AG04450 (cell line): Measurements from ENCODE around the gene TNFRSF12A. TPM values are rescaled to one million over a fixed set of nuclear protein-coding genes. Genes with fewer than 3 reads are reported as not detected.

Source experiments
- CTCF ChIA-PET: fragments of 300-600, 350-600 bp; formaldehyde crosslinking; extraction: SDS; loops from one replicate; lab custom pipeline; 2022; ENCODE audit warnings: antibody characterized with exemption, inconsistent platforms; lab: Charles Lee
- POLR2A ChIA-PET: fragments of 350-600 bp; formaldehyde crosslinking; extraction: SDS; loops from one replicate; lab custom pipeline; 2021; ENCODE audit warnings: antibody characterized with exemption, inconsistent platforms; lab: Yijun Ruan, JAX
- DNase-seq: peaks from one replicate; pipeline ENCODE4 v3.0.0-alpha.2; 2011; ENCODE audit warnings: low read depth, low spot score
- H3K27ac ChIP-seq: one replicate; pipeline ENCODE4 v1.5.1; 2012; ENCODE audit warnings: low read depth, low read length, control low read depth
- H3K27me3 ChIP-seq: one replicate; pipeline ENCODE4 v1.6.0; 2012; ENCODE audit warnings: low read length; ENCODE audit not compliant: control insufficient read depth, insufficient read depth
- H3K4me3 ChIP-seq: 2 replicates; pipeline ENCODE4 v1.5.1; 2011; ENCODE audit warnings: mild to moderate bottlenecking, low read depth, low read length, control low read depth
- H3K9me3 ChIP-seq: 2 replicates; pipeline ENCODE4 v1.5.1; 2012; ENCODE audit warnings: low read length; ENCODE audit not compliant: control insufficient read depth, insufficient read depth
- polyA plus RNA-seq: library from polyadenylated mRNA; depleted of rRNA; stranded (reverse); fragments of >200 nt; gene quantifications from 2 replicates; pipeline ENCODE4 v1.2.3, GENCODE V29; 2011
- TF ChIP-seq, protein P1 (sequence below): IDR thresholded peaks from 2 replicates; pipeline ENCODE4 v1.5.1; 2011; ENCODE audit warnings: low read depth, low read length, control low read depth, inconsistent platforms

TNFRSF12A gene
- polyA plus RNA-seq, 1 experiment = 67.3 TPM

DNA sequence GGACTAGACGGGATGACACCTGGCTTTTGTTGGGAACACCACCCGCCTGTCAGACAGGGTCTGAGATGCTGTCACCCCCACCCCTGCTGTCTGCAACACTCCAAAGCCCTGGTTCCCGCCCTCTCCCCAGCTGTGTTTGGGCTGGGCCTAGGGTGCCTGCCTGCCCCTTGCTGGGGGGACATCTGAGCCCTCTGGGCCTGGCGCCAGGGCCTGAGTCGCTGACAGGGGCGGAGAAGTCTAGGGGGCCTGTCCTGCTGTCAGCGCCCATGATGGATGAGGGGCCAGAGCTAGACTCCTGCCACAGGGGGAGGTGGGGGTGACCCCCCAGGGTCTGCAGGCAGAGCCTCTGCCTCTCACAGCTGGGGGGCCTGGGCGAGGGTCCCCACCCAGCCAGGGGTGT lies 32.3 kb upstream of the TNFRSF12A start:
- DNase-seq = no peak
- Histone ChIP-seq H3K9me3 (no peaks in the 10 kb centered on the region), H3K27ac (no peak overlapping the region), H3K4me3 (no peak overlapping the region), H3K27me3 (peaks cover 20% of the 10 kb centered on the region)
- POLR2A ChIA-PET = no interaction called here
- TF ChIP-seq, protein P1, sequence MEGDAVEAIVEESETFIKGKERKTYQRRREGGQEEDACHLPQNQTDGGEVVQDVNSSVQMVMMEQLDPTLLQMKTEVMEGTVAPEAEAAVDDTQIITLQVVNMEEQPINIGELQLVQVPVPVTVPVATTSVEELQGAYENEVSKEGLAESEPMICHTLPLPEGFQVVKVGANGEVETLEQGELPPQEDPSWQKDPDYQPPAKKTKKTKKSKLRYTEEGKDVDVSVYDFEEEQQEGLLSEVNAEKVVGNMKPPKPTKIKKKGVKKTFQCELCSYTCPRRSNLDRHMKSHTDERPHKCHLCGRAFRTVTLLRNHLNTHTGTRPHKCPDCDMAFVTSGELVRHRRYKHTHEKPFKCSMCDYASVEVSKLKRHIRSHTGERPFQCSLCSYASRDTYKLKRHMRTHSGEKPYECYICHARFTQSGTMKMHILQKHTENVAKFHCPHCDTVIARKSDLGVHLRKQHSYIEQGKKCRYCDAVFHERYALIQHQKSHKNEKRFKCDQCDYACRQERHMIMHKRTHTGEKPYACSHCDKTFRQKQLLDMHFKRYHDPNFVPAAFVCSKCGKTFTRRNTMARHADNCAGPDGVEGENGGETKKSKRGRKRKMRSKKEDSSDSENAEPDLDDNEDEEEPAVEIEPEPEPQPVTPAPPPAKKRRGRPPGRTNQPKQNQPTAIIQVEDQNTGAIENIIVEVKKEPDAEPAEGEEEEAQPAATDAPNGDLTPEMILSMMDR = no peak
- CTCF ChIA-PET = interaction anchor here (0.5 kb wide), 1 partner anchor 130 kb away, joined by 3 read pairs; no protein-coding TSS in a partner anchor

DNA sequence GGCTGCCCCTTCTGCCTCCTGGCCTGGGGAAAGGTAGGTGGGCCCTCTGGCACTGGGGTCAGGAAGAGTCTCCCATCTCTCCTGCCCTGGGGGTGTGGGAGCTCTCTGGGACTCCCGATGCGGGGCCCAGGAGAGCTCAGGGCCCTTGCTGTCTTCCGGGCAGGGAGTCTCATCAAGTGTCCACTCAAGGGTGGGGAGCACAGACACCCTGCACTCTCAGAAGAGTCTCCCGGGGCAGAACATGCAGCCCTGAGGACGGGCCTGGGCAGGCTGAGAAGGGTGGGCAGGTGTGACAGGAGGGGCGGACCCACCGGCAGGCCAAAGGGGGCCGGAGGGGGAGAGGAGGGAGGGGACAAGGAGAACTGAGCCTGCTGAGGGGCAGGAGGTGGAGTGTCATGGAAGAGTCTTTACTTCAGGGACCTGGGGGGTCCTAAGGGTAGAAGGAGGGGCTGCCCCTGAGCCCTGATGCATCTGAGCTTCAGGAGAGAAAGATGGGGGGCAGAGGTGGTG lies 31.5 kb upstream of the TNFRSF12A start:
- Histone ChIP-seq H3K9me3 (no peaks in the 10 kb centered on the region), H3K27ac (no peak overlapping the region), H3K4me3 (no peak overlapping the region), H3K27me3 (peaks cover 20% of the 10 kb centered on the region)
- no peak for DNase-seq
- ChIA-PET CTCF (no interaction called here), POLR2A (no interaction called here)
- TF ChIP-seq, protein P1 = no peak

DNA sequence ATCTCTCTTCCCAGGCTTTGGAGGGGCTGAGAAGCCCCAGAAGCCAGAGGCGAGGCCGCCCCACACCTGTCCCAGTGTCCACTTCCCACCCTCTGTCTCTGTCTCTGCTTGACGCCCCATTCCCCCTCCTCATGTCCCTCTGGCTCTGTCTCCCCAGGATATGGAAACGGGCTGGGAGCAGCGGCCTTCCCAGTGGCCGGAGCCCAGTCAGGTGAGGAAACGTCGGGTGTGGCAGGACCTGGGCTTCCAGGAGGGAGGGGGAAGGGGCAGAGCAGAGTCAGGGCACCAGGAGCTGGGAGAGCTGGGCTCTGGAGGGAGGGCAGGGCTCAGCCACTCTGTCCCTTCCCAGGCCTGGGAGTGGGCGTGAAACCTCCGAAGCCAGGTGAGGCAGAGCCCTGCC lies 29.3 kb upstream of the TNFRSF12A start:
- ChIA-PET CTCF (no interaction called here), POLR2A (no interaction called here)
- Histone ChIP-seq H3K27ac (no peak overlapping the region), H3K27me3 (peaks cover 20% of the 10 kb centered on the region), H3K9me3 (no peaks in the 10 kb centered on the region), H3K4me3 (no peak overlapping the region)
- DNase-seq = no peak
- TF ChIP-seq, protein P1 = no peak

DNA sequence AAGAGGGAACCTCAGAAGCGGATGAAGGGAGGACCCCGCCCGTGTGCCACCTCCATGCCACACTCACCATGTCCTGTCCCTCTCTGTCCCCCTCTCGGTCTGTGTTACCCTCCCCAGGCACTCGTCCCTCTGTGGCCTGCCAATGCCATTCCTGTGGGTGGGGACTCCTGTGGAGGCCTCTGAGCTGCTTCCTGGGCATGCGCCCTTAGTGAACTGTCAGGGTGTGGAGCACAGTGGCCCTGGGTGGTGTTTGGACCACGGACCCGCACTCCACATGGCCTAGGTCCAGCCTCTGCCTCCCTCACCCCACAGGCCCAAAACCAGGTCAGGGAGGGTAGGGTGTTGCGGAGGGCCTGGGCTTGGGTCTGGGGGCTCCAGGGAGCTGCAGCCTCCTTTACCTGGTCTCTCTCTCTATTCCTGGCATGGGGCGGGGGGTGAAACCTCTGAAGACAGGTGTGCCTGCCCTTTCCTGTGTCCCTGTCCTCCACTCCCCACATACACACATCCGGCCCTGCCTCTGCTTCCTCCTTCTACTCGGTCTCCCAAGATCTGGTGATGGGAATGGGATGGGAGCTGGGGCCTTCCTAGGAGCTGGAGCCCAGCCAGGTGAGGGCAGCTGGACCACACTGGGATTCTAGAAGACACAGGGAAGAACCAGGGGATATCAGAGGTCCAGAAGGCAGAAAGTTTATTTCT lies 28.5 kb upstream of the TNFRSF12A start:
- POLR2A ChIA-PET = no interaction called here
- CTCF ChIA-PET = no interaction called here
- DNase-seq = no peak

More for the DNA sequence above, 28.5 kb upstream of the TNFRSF12A start:
- TF ChIP-seq, protein P1 = no peak
- no peak overlapping the region for H3K27ac ChIP-seq
- peaks cover 24% of the 10 kb centered on the region for H3K27me3 ChIP-seq
- no peaks in the 10 kb centered on the region; the same call in 1 of the 2 replicates for H3K9me3 ChIP-seq
- no peak overlapping the region for H3K4me3 ChIP-seq
